Measurements from ENCODE around the gene CD7.

Gene CD7

GRCh38 chr17:82327289-82327688 lies 9.9 kb upstream of the CD7 start:
- no peak for TF ChIP-seq CTCF (IDR thresholded peaks at IDR 0.05; ENCODE audit: insufficient read depth, low read length, poor library complexity, severe bottlenecking)
- DNase-seq (ENCODE audit: extremely low read depth, insufficient read length), result no peak
- Histone ChIP-seq H3K36me3 (ENCODE audit: control insufficient read depth, insufficient read depth, low read length) (no peaks in the 10 kb centered on the region), H3K4me3 (replicated peaks; ENCODE audit: low read depth, low read length) (no peak overlapping the region), H3K27me3 (replicated peaks; ENCODE audit: control insufficient read depth, insufficient read depth, low read length) (peaks cover 2% of the 10 kb centered on the region)

- no peak for DNase-seq (ENCODE audit: extremely low read depth, insufficient read length)
- H3K27me3 ChIP-seq (replicated peaks; ENCODE audit: control insufficient read depth, insufficient read depth, low read length), result peaks cover 1% of the 10 kb centered on the region
- H3K36me3 ChIP-seq (ENCODE audit: control insufficient read depth, insufficient read depth, low read length), result no peaks in the 10 kb centered on the region
- H3K4me3 ChIP-seq (replicated peaks; ENCODE audit: low read depth, low read length), result no peak overlapping the region
- no peak for TF ChIP-seq CTCF (IDR thresholded peaks at IDR 0.05; ENCODE audit: insufficient read depth, low read length, poor library complexity, severe bottlenecking)
Observed at GRCh38 chr17:82325286-82326180, 8.1 kb upstream of the CD7 start.

- Histone ChIP-seq H3K4me3 (replicated peaks; ENCODE audit: low read depth, low read length) (no peak overlapping the region), H3K36me3 (ENCODE audit: control insufficient read depth, insufficient read depth, low read length) (no peaks in the 10 kb centered on the region), H3K27me3 (replicated peaks; ENCODE audit: control insufficient read depth, insufficient read depth, low read length) (peaks cover 1% of the 10 kb centered on the region)
- no peak for DNase-seq (ENCODE audit: extremely low read depth, insufficient read length)
- TF ChIP-seq CTCF (IDR thresholded peaks at IDR 0.05; ENCODE audit: insufficient read depth, low read length, poor library complexity, severe bottlenecking), result no peak
Observed at GRCh38 chr17:82324566-82325285, 7.3 kb upstream of the CD7 start.

GRCh38 chr17:82323514-82324234 lies 6.3 kb upstream of the CD7 start:
- H3K4me3 ChIP-seq (replicated peaks; ENCODE audit: low read depth, low read length), result no peak overlapping the region
- no peaks in the 10 kb centered on the region for H3K36me3 ChIP-seq (ENCODE audit: control insufficient read depth, insufficient read depth, low read length)
- TF ChIP-seq CTCF (IDR thresholded peaks at IDR 0.05; ENCODE audit: insufficient read depth, low read length, poor library complexity, severe bottlenecking), result no peak
- DNase-seq (ENCODE audit: extremely low read depth, insufficient read length), result no peak
- peaks cover 1% of the 10 kb centered on the region for H3K27me3 ChIP-seq (replicated peaks; ENCODE audit: control insufficient read depth, insufficient read depth, low read length)

- no peak for DNase-seq (ENCODE audit: extremely low read depth, insufficient read length)
- no peak for TF ChIP-seq CTCF (IDR thresholded peaks at IDR 0.05; ENCODE audit: insufficient read depth, low read length, poor library complexity, severe bottlenecking)
- Histone ChIP-seq H3K4me3 (replicated peaks; ENCODE audit: low read depth, low read length) (no peak overlapping the region), H3K27me3 (replicated peaks; ENCODE audit: control insufficient read depth, insufficient read depth, low read length) (peaks cover 1% of the 10 kb centered on the region), H3K36me3 (ENCODE audit: control insufficient read depth, insufficient read depth, low read length) (no peaks in the 10 kb centered on the region)
Observed at GRCh38 chr17:82322526-82323453, 5.4 kb upstream of the CD7 start.
